Ovary (tissue), 3 donors: ENCODE results near the gene SH2B2.

Source experiments
- EP300 ChIP-seq: sonication (generic); formaldehyde crosslinking; IDR thresholded peaks from one replicate; pipeline ENCODE4 v1.6.1; 2017; ENCODE audit warnings: antibody characterized with exemption
- POLR2A ChIP-seq: fragments of 450-650 bp; IDR thresholded peaks from one replicate; pipeline ENCODE4 v1.6.1; 2017; ENCODE audit warnings: antibody characterized with exemption, mild to moderate bottlenecking, moderate library complexity
- TF ChIP-seq, protein P1 (sequence below), 3 donors: fragments of 450-650 bp in 2 of 3; fragments of 200-600 bp in 1 of 3; IDR thresholded peaks; one replicate each; pipeline versions ENCODE4 v1.5.1 to v1.8.0; 2016 to 2022; ENCODE audit warnings: antibody characterized with exemption in 3 of 3, mild to moderate bottlenecking in 1 of 3
- donor health status: DM: no; HTN: no; CAD: no.

DNA sequence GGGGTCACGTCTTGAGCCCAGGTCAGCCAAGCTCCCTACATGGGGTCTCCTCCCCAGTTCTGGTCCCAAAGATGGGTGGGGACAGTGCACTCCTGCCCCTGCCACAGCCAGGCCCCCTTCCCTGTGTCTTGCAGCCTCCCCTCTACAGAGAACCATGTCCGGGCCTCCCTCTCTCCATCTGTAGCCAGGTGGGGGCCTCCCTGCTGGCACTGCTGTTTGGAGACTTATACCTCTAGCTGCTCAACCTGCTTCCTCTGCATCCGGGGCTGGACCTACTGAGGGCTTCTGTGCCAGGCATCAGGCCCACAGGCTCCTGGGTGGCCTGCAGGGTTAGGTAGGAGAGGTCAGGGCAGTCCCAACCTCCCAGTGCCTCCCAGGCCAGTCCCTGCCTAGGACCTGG lies 7.9 kb downstream of the SH2B2 start:
- no peak for TF ChIP-seq EP300
- TF ChIP-seq, protein P1, sequence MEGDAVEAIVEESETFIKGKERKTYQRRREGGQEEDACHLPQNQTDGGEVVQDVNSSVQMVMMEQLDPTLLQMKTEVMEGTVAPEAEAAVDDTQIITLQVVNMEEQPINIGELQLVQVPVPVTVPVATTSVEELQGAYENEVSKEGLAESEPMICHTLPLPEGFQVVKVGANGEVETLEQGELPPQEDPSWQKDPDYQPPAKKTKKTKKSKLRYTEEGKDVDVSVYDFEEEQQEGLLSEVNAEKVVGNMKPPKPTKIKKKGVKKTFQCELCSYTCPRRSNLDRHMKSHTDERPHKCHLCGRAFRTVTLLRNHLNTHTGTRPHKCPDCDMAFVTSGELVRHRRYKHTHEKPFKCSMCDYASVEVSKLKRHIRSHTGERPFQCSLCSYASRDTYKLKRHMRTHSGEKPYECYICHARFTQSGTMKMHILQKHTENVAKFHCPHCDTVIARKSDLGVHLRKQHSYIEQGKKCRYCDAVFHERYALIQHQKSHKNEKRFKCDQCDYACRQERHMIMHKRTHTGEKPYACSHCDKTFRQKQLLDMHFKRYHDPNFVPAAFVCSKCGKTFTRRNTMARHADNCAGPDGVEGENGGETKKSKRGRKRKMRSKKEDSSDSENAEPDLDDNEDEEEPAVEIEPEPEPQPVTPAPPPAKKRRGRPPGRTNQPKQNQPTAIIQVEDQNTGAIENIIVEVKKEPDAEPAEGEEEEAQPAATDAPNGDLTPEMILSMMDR (IDR thresholded peaks at IDR 0.05), result no peak
- no peak for TF ChIP-seq POLR2A
